ENCODE results near the gene PTK6.

PTK6 gene

GRCh38 chr20:63542031-63542559 lies 4.9 kb upstream of the PTK6 start:
- DNase-seq, result no peak

GRCh38 chr20:63541371-63541770 lies 4.2 kb upstream of the PTK6 start:
- DNase-seq, result no peak

GRCh38 chr20:63540417-63541186 lies 3.4 kb upstream of the PTK6 start:
- DNase-seq, result no peak

- DNase-seq, result no peak
Measured at GRCh38 chr20:63539441-63540370, 2.5 kb upstream of the PTK6 start.

- no peak for DNase-seq
Measured at GRCh38 chr20:63539092-63539430, 1.9 kb upstream of the PTK6 start.

GRCh38 chr20:63538204-63539091 lies 1.3 kb upstream of the PTK6 start:
- peak; percentile 43 for DNase-seq

GRCh38 chr20:63537525-63538203 lies 488 bp upstream of the PTK6 start:
- DNase-seq, result peak; percentile 96

GRCh38 chr20:63536241-63536977 lies 767 bp downstream of the PTK6 start:
- DNase-seq, result no peak

- no peak for DNase-seq
Measured at GRCh38 chr20:63534831-63535651, 2.1 kb downstream of the PTK6 start.

- DNase-seq, result no peak
Measured at GRCh38 chr20:63534427-63534830, 2.7 kb downstream of the PTK6 start.

- DNase-seq, result no peak
Measured at GRCh38 chr20:63533871-63534393, 3.2 kb downstream of the PTK6 start.

- no peak for DNase-seq
Measured at GRCh38 chr20:63533388-63533787, 3.8 kb downstream of the PTK6 start.

GRCh38 chr20:63532449-63532971 lies 4.7 kb downstream of the PTK6 start:
- no peak for DNase-seq

- no peak for DNase-seq
Measured at GRCh38 chr20:63531686-63532448, 5.3 kb downstream of the PTK6 start.

- DNase-seq, result no peak
Measured at GRCh38 chr20:63530788-63531160, 6.4 kb downstream of the PTK6 start.

- no peak for DNase-seq
Measured at GRCh38 chr20:63529861-63530787, 7.1 kb downstream of the PTK6 start.

- DNase-seq, result no peak
Measured at GRCh38 chr20:63529180-63529860, 7.9 kb downstream of the PTK6 start.

- no peak for DNase-seq
Measured at GRCh38 chr20:63527184-63527583, 10.0 kb downstream of the PTK6 start.
